HepG2 (cell line): Measurements from ENCODE around the gene REPIN1. TPM values are rescaled to one million over a fixed set of nuclear protein-coding genes. Genes with fewer than 3 reads are reported as not detected.
A peak's percentile ranks its signal among the peaks of the same experiment; 100 is the strongest.

Experiments
- ATAC-seq: fragments of 200-7000 bp; cut with Tn5 transposase; 3 replicates; pipeline ENCODE4 v1.9.1; 2020; ENCODE audit warnings: mild to moderate bottlenecking, moderate library complexity
- BruUV-seq: library from RNA; stranded (reverse); fragments of 400-500 nt; replicated peaks from 2 replicates; lab custom pipeline; 2021; lab: Mats Ljungman, UMichigan
- CTCF ChIA-PET: fragments of 300-600 bp; formaldehyde crosslinking; extraction: SDS; loops from one replicate; lab custom pipeline; 2021; ENCODE audit warnings: low total read pairs, inconsistent platforms, low intra/inter-chr PET ratio; lab: Yijun Ruan, JAX
- POLR2A ChIA-PET: fragments of 350-600 bp; sonication (Branson Sonifier 250); formaldehyde crosslinking; loops from one replicate; lab custom pipeline; 2020; ENCODE audit warnings: antibody characterized with exemption, inconsistent platforms; lab: Yijun Ruan, JAX
- DNase-seq: peaks from one replicate; pipeline ENCODE4 v3.0.0-alpha.2; 2015; ENCODE audit warnings: low spot score
- FAIRE-seq: peaks from 3 replicates; lab custom pipeline; 2011; peaks lifted over from hg19 to GRCh38; lab: Jason Lieb, UNC
- H2AFZ ChIP-seq: one replicate; pipeline ENCODE4 v1.6.1; 2011; ENCODE audit warnings: low read length, inconsistent platforms
- H3K27ac ChIP-seq: fragments of 300-600 bp; 3 replicates; pipeline ENCODE4 v1.8.0; 2011; ENCODE audit warnings: mixed run types, mild to moderate bottlenecking, mixed read lengths, low read length, inconsistent platforms; ENCODE audit not compliant: insufficient read depth; ENCODE audit errors: extremely low read length
- H3K27me3 ChIP-seq, 2 experiments: fragments of 200-600 bp in 1 of 2; 2 replicates in 1 of 2; 3 replicates in 1 of 2; pipeline versions ENCODE4 v1.6.0 to v1.8.0; 2011; ENCODE audit warnings: low read length in 2 of 2, mild to moderate bottlenecking in 2 of 2, moderate library complexity in 2 of 2, inconsistent platforms in 1 of 2; ENCODE audit not compliant: insufficient read depth in 2 of 2, control insufficient read depth in 1 of 2
- H3K36me3 ChIP-seq, 2 experiments: fragments of 200-600 bp in 1 of 2; replicated peaks in 1 of 2; 2 replicates in 1 of 2; 3 replicates in 1 of 2; pipeline versions ENCODE4 v1.5.1 to v1.8.0; 2011; ENCODE audit warnings: low read length in 2 of 2, inconsistent platforms in 1 of 2; ENCODE audit not compliant: insufficient read depth in 2 of 2, control insufficient read depth in 1 of 2
- H3K4me1 ChIP-seq: 2 replicates; pipeline ENCODE4 v1.5.1; 2012; ENCODE audit warnings: low read length, inconsistent platforms; ENCODE audit not compliant: insufficient read depth
- H3K4me2 ChIP-seq: 2 replicates; pipeline ENCODE4 v1.6.0; 2011; ENCODE audit warnings: low read depth, low read length, inconsistent platforms
- H3K4me3 ChIP-seq, 3 experiments: fragments of 200-600 bp in 1 of 3; sonication (generic), shearing (Covaris generic) in 1 of 3; replicated peaks in 1 of 3; 2 replicates each; pipeline ENCODE4 v1.5.1; 2011 to 2016; ENCODE audit warnings: low read length in 3 of 3, inconsistent platforms in 2 of 3, low read depth in 2 of 3, mild to moderate bottlenecking in 2 of 3, control low read depth in 1 of 3, mixed read lengths in 1 of 3; ENCODE audit not compliant: insufficient read depth in 1 of 3
- H3K79me2 ChIP-seq: one replicate; pipeline ENCODE4 v1.6.1; 2011; ENCODE audit warnings: low read length, inconsistent platforms; ENCODE audit not compliant: insufficient read depth
- H3K9ac ChIP-seq: 2 replicates; pipeline ENCODE4 v1.6.0; 2011; ENCODE audit warnings: mild to moderate bottlenecking, low read depth, low read length, inconsistent platforms; ENCODE audit not compliant: insufficient read depth
- H3K9me3 ChIP-seq: 2 replicates; pipeline ENCODE4 v1.5.1; 2012; ENCODE audit warnings: mild to moderate bottlenecking, low read length
- H4K20me1 ChIP-seq: 2 replicates; pipeline ENCODE4 v1.6.0; 2011; ENCODE audit warnings: inconsistent platforms, mild to moderate bottlenecking, low read length, moderate library complexity; ENCODE audit not compliant: insufficient read depth
- ATF4 ChIP-seq, 2 experiments: fragments of 450-650 bp in 1 of 2; sonication (generic) in 1 of 2; formaldehyde crosslinking; IDR thresholded peaks; 2 replicates each; pipeline versions ENCODE4 v1.5.0 to v1.8.0; 2020 to 2022; ENCODE audit warnings: mild to moderate bottlenecking in 1 of 2, missing genetic modification reagents in 1 of 2
- CEBPG ChIP-seq: IDR thresholded peaks from 2 replicates; pipeline ENCODE4 v1.6.1; 2016
- FOXA3 ChIP-seq: IDR thresholded peaks from 2 replicates; pipeline ENCODE4 v1.6.1; 2016; ENCODE audit warnings: missing genetic modification reagents, missing compliant biosample characterization
- GATAD2A ChIP-seq: IDR thresholded peaks from 2 replicates; pipeline ENCODE4 v1.6.1; 2016
- JARID2 ChIP-seq: sonication (generic); formaldehyde crosslinking; IDR thresholded peaks from 2 replicates; pipeline ENCODE4 v1.8.1; 2023; ENCODE audit warnings: missing genetic modification reagents, inconsistent platforms; ENCODE audit not compliant: insufficient replicate concordance
- MAF1 ChIP-seq: sonication (generic); formaldehyde crosslinking; IDR thresholded peaks from 2 replicates; pipeline ENCODE4 v1.5.0; 2020; ENCODE audit warnings: missing genetic modification reagents, borderline replicate concordance
- MLXIP ChIP-seq: sonication (generic); formaldehyde crosslinking; IDR thresholded peaks from 2 replicates; pipeline ENCODE4 v1.9.0; 2021; ENCODE audit warnings: missing genetic modification reagents, borderline replicate concordance
- NFRKB ChIP-seq: fragments of 450-650 bp; IDR thresholded peaks from 2 replicates; pipeline ENCODE4 v1.6.1; 2017
- NR2F2 ChIP-seq: IDR thresholded peaks from 2 replicates; pipeline ENCODE4 v1.6.1; 2012; ENCODE audit warnings: low read depth, inconsistent platforms, borderline replicate concordance
- RAD21 ChIP-seq: fragments of 450-650 bp; formaldehyde crosslinking; IDR thresholded peaks from 2 replicates; pipeline ENCODE4 v1.5.0; 2020; ENCODE audit warnings: mild to moderate bottlenecking
- RFXAP ChIP-seq: sonication (generic); formaldehyde crosslinking; IDR thresholded peaks from 2 replicates; pipeline ENCODE4 v1.4.0; 2020; ENCODE audit warnings: missing genetic modification reagents, borderline replicate concordance
- SKI ChIP-seq: fragments of 450-650 bp; IDR thresholded peaks from one replicate; pipeline ENCODE4 v1.6.1; 2018; ENCODE audit warnings: mild to moderate bottlenecking; ENCODE audit not compliant: partially characterized antibody
- SNAPC4 ChIP-seq: sonication (generic); formaldehyde crosslinking; IDR thresholded peaks from 2 replicates; pipeline ENCODE4 v1.4.0; 2020; ENCODE audit warnings: mild to moderate bottlenecking, missing genetic modification reagents
- STAT5B ChIP-seq: sonication (generic); formaldehyde crosslinking; IDR thresholded peaks from 2 replicates; pipeline ENCODE4 v1.4.0; 2020; ENCODE audit warnings: missing genetic modification reagents
- ZNF121 ChIP-seq: sonication (generic); formaldehyde crosslinking; IDR thresholded peaks from 2 replicates; pipeline ENCODE4 v1.5.0; 2020; ENCODE audit warnings: mild to moderate bottlenecking, missing genetic modification reagents
- ZNF446 ChIP-seq: sonication (generic); formaldehyde crosslinking; IDR thresholded peaks from 2 replicates; pipeline ENCODE4 v1.5.0; 2020; ENCODE audit warnings: mild to moderate bottlenecking, missing genetic modification reagents
- ZNF713 ChIP-seq: sonication (generic); formaldehyde crosslinking; IDR thresholded peaks from 2 replicates; pipeline ENCODE4 v1.4.0; 2020; ENCODE audit warnings: mild to moderate bottlenecking, missing genetic modification reagents
- WGBS: methylation state at CpG from one replicate; pipeline ENCODE4 v1.1.6; 2017; ENCODE audit warnings: low lambda C conversion rate; 5-methylcytosine and 5-hydroxymethylcytosine counted together
- in situ Hi-C: cut with HindIII; loops from 2 replicates; pipeline ENCODE4 v1.10.0; 2017; ENCODE audit warnings: low pct_unique_long_range_greater_than_20kb; ENCODE audit not compliant: extremely low pct_ligation_motif_present
- intact Hi-C: fragments of 100-400 bp; cut with micrococcal nuclease; formaldehyde crosslinking; loops from one replicate; pipeline ENCODE4 v1.10.0; 2022; ENCODE audit not compliant: unreplicated experiment
- polyA plus RNA-seq, 8 experiments: library from polyadenylated mRNA; depleted of rRNA in 3 of 8; stranded (reverse) in 7 of 8; unstranded in 1 of 8; fragments of >200 nt; fragmentation: Illumina TruSeq in 4 of 8; extraction: Trizol in 4 of 8; gene quantifications; 2 replicates each; pipeline versions ENCODE4 v1.2.1 to v1.2.3, GENCODE V29; 2011 to 2016; ENCODE audit warnings: low read depth in 4 of 8, missing spikeins in 1 of 8, mixed read lengths in 1 of 8; ENCODE audit not compliant: insufficient read depth in 1 of 8
- total RNA-seq, 5 experiments: library from RNA; depleted of rRNA; stranded (reverse); fragments of >200 nt; fragmentation: Illumina TruSeq; extraction: Trizol; gene quantifications; 2 replicates each; pipeline ENCODE4 v1.2.3, GENCODE V29; 2016; ENCODE audit warnings: low read depth in 1 of 5

The REPIN1 gene
- total and polyA plus RNA-seq, 2 of the 13 experiments (the other 11 are each of a cell fraction or from before 2014, with no cell fraction given): 69.9 to 108 TPM

- Histone ChIP-seq H4K20me1 (peaks cover 2% of the 10 kb centered on the region; the same call in 1 of the 2 replicates), H3K9ac (no peak overlapping the region), H2AFZ (no peak overlapping the region), H3K4me2 (no peak overlapping the region), H3K9me3 (no peaks in the 10 kb centered on the region), H3K36me3 (peaks cover 11 to 27% of the 10 kb centered on the region in 2 experiments; a peak in 4 of 5 replicates), H3K4me1 (peaks cover 16% of the 10 kb centered on the region), H3K27me3 (no peaks in the 10 kb centered on the region), H3K79me2 (no peaks in the 10 kb centered on the region), H3K27ac (no peak overlapping the region), H3K4me3 (no peak overlapping the region)
- ChIA-PET CTCF (no interaction called here), POLR2A (interaction anchor here (1.2 to 2.4 kb wide), 4 partner anchors 10 to 53 kb away, joined by 4 to 9 read pairs (median 5); partner anchors contain the start of genes ACTR3C, LRRC61 and REPIN1)
- in situ Hi-C loops (no loop called here), intact Hi-C loops (no loop called here)
- WGBS: 84% methylated on average over 6 of the region's 7 CpGs
- no peak for FAIRE-seq
- no peak for DNase-seq
- ATAC-seq: no peak
- BruUV-seq: no TSS peak
- TF ChIP-seq RFXAP (no peak), ZNF446 (CRISPR knock-in tag) (no peak), NFRKB (no peak), ZNF713 (no peak), SNAPC4 (CRISPR knock-in tag) (no peak), RAD21 (no peak), MAF1 (CRISPR knock-in tag) (no peak), SKI (no peak), GATAD2A (CRISPR knock-in tag) (0 out of 2 replicates have a peak, but pooled peaks have one; percentile 23), MLXIP (CRISPR knock-in tag) (no peak), ATF4 (CRISPR knock-in tag; IDR thresholded peaks at IDR 0.05) (no peak), JARID2 (CRISPR knock-in tag) (no peak), STAT5B (CRISPR knock-in tag) (no peak), ZNF121 (CRISPR knock-in tag) (no peak), NR2F2 (no peak), FOXA3 (CRISPR knock-in tag) (peak; percentile 58), CEBPG (CRISPR knock-in tag) (peak; percentile 61)
These were observed 33.4 kb upstream of the REPIN1 start for GRCh38 chr7:150335108-150335773.
